Measurements from ENCODE around the gene MYO18A. TPM values are rescaled to one million over a fixed set of nuclear protein-coding genes. Genes with fewer than 3 reads are reported as not detected.
"Not testable (repeated sequence)": the region's sequence is repeated elsewhere in the genome, so short reads cannot be mapped to it uniquely, and the experiment has no call there.

The MYO18A gene
- total and polyA plus RNA-seq, 2 donors from 2014 or later: 25.6 to 60.7 TPM

DNA sequence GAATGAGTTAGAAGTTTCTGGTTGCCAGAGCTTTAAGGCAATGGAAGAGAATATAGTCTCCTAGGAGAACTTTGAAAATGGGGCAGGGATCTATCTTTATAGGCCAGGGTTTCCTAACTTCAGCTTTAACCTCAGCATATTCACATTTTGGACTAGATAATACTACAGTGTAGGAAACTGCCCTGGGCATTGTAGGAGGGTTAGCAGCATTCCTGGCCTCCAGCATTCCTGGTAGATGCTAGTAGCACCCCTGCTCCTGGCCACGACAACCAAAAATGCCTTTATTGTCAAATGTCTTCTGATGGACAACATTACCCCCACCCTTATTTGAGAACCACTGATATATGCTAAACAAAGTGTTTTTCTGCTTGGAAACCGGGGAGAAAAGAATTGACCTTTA lies 27.8 kb upstream of the MYO18A start:
- no peaks in the 10 kb centered on the region for H3K36me3 ChIP-seq (ENCODE audit: control insufficient read depth in 2 of 3, insufficient read depth in 3 of 3, low read length in 3 of 3)
- no peaks in the 10 kb centered on the region for H3K9me3 ChIP-seq (ENCODE audit: control insufficient read depth in 2 of 3, insufficient read depth in 1 of 3, low read length in 3 of 3)
- intact Hi-C loops (cut with DNase I): no loop called here
- no peak for DNase-seq
- H3K4me1 ChIP-seq (ENCODE audit: control insufficient read depth in 2 of 3, insufficient read depth in 2 of 3, low read depth in 1 of 3, low read length in 3 of 3): no peaks in the 10 kb centered on the region
- no peak overlapping the region for H3K4me3 ChIP-seq (ENCODE audit: low read length in 3 of 3)
- H3K27me3 ChIP-seq (ENCODE audit: control insufficient read depth, insufficient read depth, low read length): no peaks in the 10 kb centered on the region
- no peak overlapping the region for H3K27ac ChIP-seq (ENCODE audit: low read depth in 2 of 2, low read length in 2 of 2)
- no peak overlapping the region for H3K9ac ChIP-seq (ENCODE audit: low read length in 3 of 3)
- FAIRE-seq: no peak
- TF ChIP-seq, protein P1, sequence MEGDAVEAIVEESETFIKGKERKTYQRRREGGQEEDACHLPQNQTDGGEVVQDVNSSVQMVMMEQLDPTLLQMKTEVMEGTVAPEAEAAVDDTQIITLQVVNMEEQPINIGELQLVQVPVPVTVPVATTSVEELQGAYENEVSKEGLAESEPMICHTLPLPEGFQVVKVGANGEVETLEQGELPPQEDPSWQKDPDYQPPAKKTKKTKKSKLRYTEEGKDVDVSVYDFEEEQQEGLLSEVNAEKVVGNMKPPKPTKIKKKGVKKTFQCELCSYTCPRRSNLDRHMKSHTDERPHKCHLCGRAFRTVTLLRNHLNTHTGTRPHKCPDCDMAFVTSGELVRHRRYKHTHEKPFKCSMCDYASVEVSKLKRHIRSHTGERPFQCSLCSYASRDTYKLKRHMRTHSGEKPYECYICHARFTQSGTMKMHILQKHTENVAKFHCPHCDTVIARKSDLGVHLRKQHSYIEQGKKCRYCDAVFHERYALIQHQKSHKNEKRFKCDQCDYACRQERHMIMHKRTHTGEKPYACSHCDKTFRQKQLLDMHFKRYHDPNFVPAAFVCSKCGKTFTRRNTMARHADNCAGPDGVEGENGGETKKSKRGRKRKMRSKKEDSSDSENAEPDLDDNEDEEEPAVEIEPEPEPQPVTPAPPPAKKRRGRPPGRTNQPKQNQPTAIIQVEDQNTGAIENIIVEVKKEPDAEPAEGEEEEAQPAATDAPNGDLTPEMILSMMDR (IDR thresholded peaks at IDR 0.05; ENCODE audit: borderline replicate concordance, extremely low read depth, insufficient read depth): no peak

DNA sequence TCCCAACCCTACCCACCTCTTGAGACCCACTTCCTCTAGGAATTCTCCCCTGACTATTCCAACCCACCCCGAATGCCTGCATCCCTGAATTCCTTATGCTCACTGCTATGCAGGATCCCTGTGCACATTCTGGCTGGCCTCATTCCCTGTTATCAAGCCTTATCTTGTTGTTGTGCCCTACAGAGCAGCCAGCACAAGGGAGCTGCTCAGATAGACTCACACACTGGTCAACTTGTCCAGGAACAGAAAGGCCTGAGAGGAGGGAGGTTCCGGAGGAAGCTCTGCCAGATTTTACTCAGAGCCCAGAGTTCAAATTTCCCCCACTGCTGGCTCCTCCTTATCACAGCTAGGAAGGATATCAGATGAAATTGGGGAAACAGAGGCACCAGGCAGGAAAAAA lies 24.8 kb upstream of the MYO18A start:
- no peak overlapping the region for H3K9ac ChIP-seq (ENCODE audit: low read length in 3 of 3)
- TF ChIP-seq, protein P1 (IDR thresholded peaks at IDR 0.05; ENCODE audit: borderline replicate concordance, extremely low read depth, insufficient read depth): no peak
- intact Hi-C loops (cut with DNase I): no loop called here

DNA sequence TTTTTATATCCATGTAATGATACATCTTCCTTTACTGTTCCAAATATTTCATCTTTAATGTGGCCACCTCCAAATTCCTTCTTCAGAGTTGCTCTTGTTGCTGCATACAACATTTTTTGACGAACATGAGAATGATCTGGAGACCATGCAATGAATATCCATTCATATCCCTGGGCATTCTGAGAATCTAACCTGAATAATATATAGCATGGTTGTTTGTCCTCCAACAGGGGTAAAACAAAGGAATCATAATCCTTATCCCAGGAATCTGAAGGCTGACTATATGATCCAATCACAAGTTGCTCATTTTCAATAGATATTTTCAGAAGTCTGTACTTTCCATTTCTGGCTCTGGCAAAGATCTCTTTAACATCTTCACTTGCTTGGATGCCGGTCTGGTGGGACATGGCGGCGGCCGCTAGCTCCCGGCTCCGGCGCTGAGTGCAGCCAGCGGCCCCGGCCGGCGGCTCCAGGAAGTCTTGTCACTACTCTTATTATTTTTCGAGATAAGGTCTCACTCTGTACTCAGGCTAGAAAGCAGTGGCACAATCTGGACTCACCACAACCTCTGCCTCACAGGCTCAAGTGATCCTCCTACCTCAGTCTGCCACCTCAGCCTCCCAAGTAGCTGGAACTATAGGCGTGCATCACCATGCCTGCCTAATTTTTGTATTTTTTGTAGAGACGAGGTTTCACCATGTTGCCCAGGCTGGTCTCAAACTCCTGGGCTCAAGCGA lies 24.0 kb upstream of the MYO18A start:
- H3K27me3 ChIP-seq (ENCODE audit: control insufficient read depth, insufficient read depth, low read length); H3K9ac ChIP-seq (ENCODE audit: low read length in 3 of 3); FAIRE-seq; H3K9me3 ChIP-seq (ENCODE audit: control insufficient read depth in 2 of 3, insufficient read depth in 1 of 3, low read length in 3 of 3); H3K27ac ChIP-seq (ENCODE audit: low read depth in 2 of 2, low read length in 2 of 2); DNase-seq; intact Hi-C loops (cut with DNase I); H3K4me3 ChIP-seq (ENCODE audit: low read length in 3 of 3); H3K4me1 ChIP-seq (ENCODE audit: control insufficient read depth in 2 of 3, insufficient read depth in 2 of 3, low read depth in 1 of 3, low read length in 3 of 3); H3K36me3 ChIP-seq (ENCODE audit: control insufficient read depth in 2 of 3, insufficient read depth in 3 of 3, low read length in 3 of 3): not testable (repeated sequence)

More for the DNA sequence above, 24.8 kb upstream of the MYO18A start:
- FAIRE-seq (no peak), DNase-seq (no peak)
- no peak overlapping the region for H3K4me3 ChIP-seq (ENCODE audit: low read length in 3 of 3)
- no peaks in the 10 kb centered on the region for H3K36me3 ChIP-seq (ENCODE audit: control insufficient read depth in 2 of 3, insufficient read depth in 3 of 3, low read length in 3 of 3)
- no peaks in the 10 kb centered on the region for H3K9me3 ChIP-seq (ENCODE audit: control insufficient read depth in 2 of 3, insufficient read depth in 1 of 3, low read length in 3 of 3)
- H3K4me1 ChIP-seq (ENCODE audit: control insufficient read depth in 2 of 3, insufficient read depth in 2 of 3, low read depth in 1 of 3, low read length in 3 of 3): no peaks in the 10 kb centered on the region
- no peak overlapping the region for H3K27ac ChIP-seq (ENCODE audit: low read depth in 2 of 2, low read length in 2 of 2)
- H3K27me3 ChIP-seq (ENCODE audit: control insufficient read depth, insufficient read depth, low read length): no peaks in the 10 kb centered on the region

DNA sequence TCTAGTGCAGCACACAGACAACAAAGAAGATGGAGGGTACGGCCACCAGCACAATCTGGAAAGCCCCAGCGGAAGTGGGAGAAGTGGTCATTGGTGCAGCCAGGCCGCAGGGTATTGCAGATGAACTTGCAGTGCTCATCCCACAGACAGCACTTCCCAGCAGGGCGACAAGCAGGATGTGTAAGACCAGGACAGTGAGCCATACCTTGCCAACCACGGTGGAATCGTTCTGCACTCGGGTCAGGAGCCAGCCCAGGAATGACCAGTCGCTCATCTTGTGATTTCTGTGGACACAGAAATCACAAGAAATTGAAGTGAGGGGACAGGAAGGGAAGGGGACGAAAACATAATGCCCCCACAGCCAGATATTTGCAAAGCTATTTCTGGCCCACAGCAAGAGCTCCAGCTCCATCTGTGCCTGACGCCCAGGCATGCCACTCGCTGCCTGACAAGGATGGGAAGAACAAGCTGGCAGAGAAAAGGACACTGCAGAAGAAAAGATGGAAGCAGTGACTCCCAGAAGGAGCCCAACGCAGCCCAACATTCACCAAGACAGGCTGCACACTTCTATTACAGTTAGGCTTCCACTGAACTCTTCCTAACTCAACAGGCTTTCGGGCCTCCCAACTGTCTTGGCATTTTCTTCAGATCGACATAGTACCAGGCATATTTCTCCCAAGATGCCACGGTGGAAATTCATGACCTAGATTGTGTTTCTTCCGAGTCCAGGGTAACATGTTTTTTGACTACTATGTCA lies 17.5 kb upstream of the MYO18A start:
- TF ChIP-seq, protein P1 (IDR thresholded peaks at IDR 0.05; ENCODE audit: borderline replicate concordance, extremely low read depth, insufficient read depth): no peak
- no peak overlapping the region for H3K9ac ChIP-seq (ENCODE audit: low read length in 3 of 3)
- no peak for FAIRE-seq
- no peak for DNase-seq
- no peaks in the 10 kb centered on the region for H3K27me3 ChIP-seq (ENCODE audit: control insufficient read depth, insufficient read depth, low read length)
- H3K36me3 ChIP-seq (ENCODE audit: control insufficient read depth in 2 of 3, insufficient read depth in 3 of 3, low read length in 3 of 3): no peaks in the 10 kb centered on the region
- no peak overlapping the region for H3K27ac ChIP-seq (ENCODE audit: low read depth in 2 of 2, low read length in 2 of 2)
- no peak overlapping the region for H3K4me3 ChIP-seq (ENCODE audit: low read length in 3 of 3)
- intact Hi-C loops (cut with DNase I): no loop called here
- H3K4me1 ChIP-seq (ENCODE audit: control insufficient read depth in 2 of 3, insufficient read depth in 2 of 3, low read depth in 1 of 3, low read length in 3 of 3): no peaks in the 10 kb centered on the region
- H3K9me3 ChIP-seq (ENCODE audit: control insufficient read depth in 2 of 3, insufficient read depth in 1 of 3, low read length in 3 of 3): no peaks in the 10 kb centered on the region

All from kidney (tissue), 14 donors.